HepG2 (cell line): ENCODE data around the gene CYB5B. TPM values are rescaled to one million over a fixed set of nuclear protein-coding genes. Genes with fewer than 3 reads are reported as not detected.

ENCODE experiments used
- CENPBD1 ChIP-seq: sonication (generic); formaldehyde crosslinking; IDR thresholded peaks from 2 replicates; pipeline ENCODE4 v1.8.0; 2022; ENCODE audit warnings: missing genetic modification reagents, low read depth, mild to moderate bottlenecking, borderline replicate concordance
- GTF3A ChIP-seq: sonication (generic); formaldehyde crosslinking; conservative IDR thresholded peaks from 2 replicates; pipeline ENCODE4 v1.4.0; 2020; ENCODE audit warnings: mild to moderate bottlenecking, missing genetic modification reagents
- TRAFD1 ChIP-seq: sonication (generic); formaldehyde crosslinking; IDR thresholded peaks from 2 replicates; pipeline ENCODE4 v1.5.1; 2020; ENCODE audit warnings: missing genetic modification reagents, mild to moderate bottlenecking, borderline replicate concordance
- ZNF17 ChIP-seq: sonication (generic); formaldehyde crosslinking; IDR thresholded peaks from 2 replicates; pipeline ENCODE4 v1.5.0; 2020; ENCODE audit warnings: mild to moderate bottlenecking, missing genetic modification reagents
- ZNF30 ChIP-seq: sonication (generic); formaldehyde crosslinking; IDR thresholded peaks from 2 replicates; pipeline ENCODE4 v1.5.0; 2020; ENCODE audit warnings: mild to moderate bottlenecking, missing genetic modification reagents
- ZNF546 ChIP-seq: sonication (generic); formaldehyde crosslinking; conservative IDR thresholded peaks from 2 replicates; pipeline ENCODE4 v1.8.1; 2023; ENCODE audit warnings: mild to moderate bottlenecking, missing genetic modification reagents
- ZNF605 ChIP-seq: sonication (generic); formaldehyde crosslinking; IDR thresholded peaks from 2 replicates; pipeline ENCODE4 v1.8.0; 2022; ENCODE audit warnings: mild to moderate bottlenecking, missing genetic modification reagents
- ZNF615 ChIP-seq: sonication (generic); formaldehyde crosslinking; IDR thresholded peaks from 2 replicates; pipeline ENCODE4 v1.5.0; 2020; ENCODE audit warnings: mild to moderate bottlenecking, missing genetic modification reagents, borderline replicate concordance
- polyA plus RNA-seq, 8 experiments: library from polyadenylated mRNA; depleted of rRNA in 3 of 8; stranded (reverse) in 7 of 8; unstranded in 1 of 8; fragments of >200 nt; fragmentation: Illumina TruSeq in 4 of 8; extraction: Trizol in 4 of 8; gene quantifications; 2 replicates each; pipeline versions ENCODE4 v1.2.1 to v1.2.3, GENCODE V29; 2011 to 2016; ENCODE audit warnings: low read depth in 4 of 8, missing spikeins in 1 of 8, mixed read lengths in 1 of 8; ENCODE audit not compliant: insufficient read depth in 1 of 8
- total RNA-seq, 5 experiments: library from RNA; depleted of rRNA; stranded (reverse); fragments of >200 nt; fragmentation: Illumina TruSeq; extraction: Trizol; gene quantifications; 2 replicates each; pipeline ENCODE4 v1.2.3, GENCODE V29; 2016; ENCODE audit warnings: low read depth in 1 of 5
- TF ChIP-seq, protein P1 (sequence below): sonication (generic); formaldehyde crosslinking; conservative IDR thresholded peaks from 2 replicates; pipeline ENCODE4 v1.4.0; 2020; ENCODE audit warnings: mild to moderate bottlenecking, missing genetic modification reagents, moderate library complexity
- TF ChIP-seq, protein P2 (sequence below): sonication (generic); formaldehyde crosslinking; IDR thresholded peaks from 2 replicates; pipeline ENCODE4 v1.4.0; 2020; ENCODE audit warnings: missing genetic modification reagents, low read depth, mild to moderate bottlenecking, borderline replicate concordance
- TF ChIP-seq, protein P3 (sequence below): sonication (generic); formaldehyde crosslinking; IDR thresholded peaks from 2 replicates; pipeline ENCODE4 v1.4.0; 2020; ENCODE audit warnings: mild to moderate bottlenecking, missing genetic modification reagents

CYB5B gene
- total and polyA plus RNA-seq, 2 of the 13 experiments (the other 11 are each of a cell fraction or from before 2014, with no cell fraction given), result 234 to 432 TPM

DNA sequence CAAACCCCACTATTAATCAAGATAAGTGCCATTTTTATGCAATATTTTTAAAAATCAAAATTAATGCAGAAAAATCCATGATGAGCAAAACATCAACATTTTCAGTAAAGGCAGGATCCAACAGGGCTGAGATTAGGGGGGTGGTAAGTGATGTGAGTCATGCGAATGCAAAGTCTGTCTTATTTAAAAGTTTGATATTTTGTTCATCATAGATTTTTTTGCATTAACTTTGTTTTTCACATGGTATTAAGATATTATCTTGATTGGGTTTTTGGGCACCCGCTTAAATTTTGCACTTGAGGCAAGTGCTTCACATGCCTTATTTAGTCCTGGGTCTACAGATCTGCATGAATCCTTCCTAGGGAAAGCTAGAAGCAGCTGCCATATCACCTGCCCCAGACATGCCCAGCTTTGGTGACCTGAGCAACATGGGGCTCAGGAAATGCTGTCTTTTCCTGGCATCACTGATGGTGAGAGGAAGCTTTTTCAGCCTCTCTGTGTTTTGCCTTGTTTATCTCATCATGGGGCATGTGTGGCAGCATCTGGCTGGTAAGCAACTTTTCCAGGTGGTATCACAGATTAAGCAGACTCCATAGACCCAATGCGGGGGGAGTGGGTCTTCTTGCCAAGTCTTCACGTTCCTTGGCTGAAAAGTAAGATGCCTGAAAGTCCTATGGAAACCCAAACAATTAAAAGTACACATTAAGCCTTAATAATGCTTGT is 83.8 kb downstream of the CYB5B start (continued):
- TF ChIP-seq, protein P1, sequence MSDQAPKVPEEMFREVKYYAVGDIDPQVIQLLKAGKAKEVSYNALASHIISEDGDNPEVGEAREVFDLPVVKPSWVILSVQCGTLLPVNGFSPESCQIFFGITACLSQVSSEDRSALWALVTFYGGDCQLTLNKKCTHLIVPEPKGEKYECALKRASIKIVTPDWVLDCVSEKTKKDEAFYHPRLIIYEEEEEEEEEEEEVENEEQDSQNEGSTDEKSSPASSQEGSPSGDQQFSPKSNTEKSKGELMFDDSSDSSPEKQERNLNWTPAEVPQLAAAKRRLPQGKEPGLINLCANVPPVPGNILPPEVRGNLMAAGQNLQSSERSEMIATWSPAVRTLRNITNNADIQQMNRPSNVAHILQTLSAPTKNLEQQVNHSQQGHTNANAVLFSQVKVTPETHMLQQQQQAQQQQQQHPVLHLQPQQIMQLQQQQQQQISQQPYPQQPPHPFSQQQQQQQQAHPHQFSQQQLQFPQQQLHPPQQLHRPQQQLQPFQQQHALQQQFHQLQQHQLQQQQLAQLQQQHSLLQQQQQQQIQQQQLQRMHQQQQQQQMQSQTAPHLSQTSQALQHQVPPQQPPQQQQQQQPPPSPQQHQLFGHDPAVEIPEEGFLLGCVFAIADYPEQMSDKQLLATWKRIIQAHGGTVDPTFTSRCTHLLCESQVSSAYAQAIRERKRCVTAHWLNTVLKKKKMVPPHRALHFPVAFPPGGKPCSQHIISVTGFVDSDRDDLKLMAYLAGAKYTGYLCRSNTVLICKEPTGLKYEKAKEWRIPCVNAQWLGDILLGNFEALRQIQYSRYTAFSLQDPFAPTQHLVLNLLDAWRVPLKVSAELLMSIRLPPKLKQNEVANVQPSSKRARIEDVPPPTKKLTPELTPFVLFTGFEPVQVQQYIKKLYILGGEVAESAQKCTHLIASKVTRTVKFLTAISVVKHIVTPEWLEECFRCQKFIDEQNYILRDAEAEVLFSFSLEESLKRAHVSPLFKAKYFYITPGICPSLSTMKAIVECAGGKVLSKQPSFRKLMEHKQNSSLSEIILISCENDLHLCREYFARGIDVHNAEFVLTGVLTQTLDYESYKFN (CRISPR knock-in tag), result no peak
- TF ChIP-seq TRAFD1 (CRISPR knock-in tag) (no peak), GTF3A (CRISPR knock-in tag) (no peak), ZNF30 (no peak), ZNF615 (CRISPR knock-in tag) (no peak), ZNF546 (CRISPR knock-in tag) (no peak), CENPBD1 (CRISPR knock-in tag) (no peak), ZNF605 (CRISPR knock-in tag) (no peak), ZNF17 (no peak)
- TF ChIP-seq, protein P2, sequence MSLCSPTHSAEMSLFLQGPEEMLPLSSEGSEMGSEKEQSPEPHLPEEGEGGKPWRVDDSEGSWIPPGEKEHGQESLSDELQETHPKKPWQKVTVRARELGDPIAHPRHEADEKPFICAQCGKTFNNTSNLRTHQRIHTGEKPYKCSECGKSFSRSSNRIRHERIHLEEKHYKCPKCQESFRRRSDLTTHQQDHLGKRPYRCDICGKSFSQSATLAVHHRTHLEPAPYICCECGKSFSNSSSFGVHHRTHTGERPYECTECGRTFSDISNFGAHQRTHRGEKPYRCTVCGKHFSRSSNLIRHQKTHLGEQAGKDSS (CRISPR knock-in tag), result no peak
- TF ChIP-seq, protein P3, sequence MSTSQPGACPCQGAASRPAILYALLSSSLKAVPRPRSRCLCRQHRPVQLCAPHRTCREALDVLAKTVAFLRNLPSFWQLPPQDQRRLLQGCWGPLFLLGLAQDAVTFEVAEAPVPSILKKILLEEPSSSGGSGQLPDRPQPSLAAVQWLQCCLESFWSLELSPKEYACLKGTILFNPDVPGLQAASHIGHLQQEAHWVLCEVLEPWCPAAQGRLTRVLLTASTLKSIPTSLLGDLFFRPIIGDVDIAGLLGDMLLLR (CRISPR knock-in tag), result no peak
